ENCODE data around the gene PIP5KL1. TPM values are rescaled to one million over a fixed set of nuclear protein-coding genes. Genes with fewer than 3 reads are reported as not detected.

Gene PIP5KL1
- total and polyA plus RNA-seq, 2 of the 4 experiments (the other 2 are of a cell fraction), result 0.36 to 3.6 TPM

DNA sequence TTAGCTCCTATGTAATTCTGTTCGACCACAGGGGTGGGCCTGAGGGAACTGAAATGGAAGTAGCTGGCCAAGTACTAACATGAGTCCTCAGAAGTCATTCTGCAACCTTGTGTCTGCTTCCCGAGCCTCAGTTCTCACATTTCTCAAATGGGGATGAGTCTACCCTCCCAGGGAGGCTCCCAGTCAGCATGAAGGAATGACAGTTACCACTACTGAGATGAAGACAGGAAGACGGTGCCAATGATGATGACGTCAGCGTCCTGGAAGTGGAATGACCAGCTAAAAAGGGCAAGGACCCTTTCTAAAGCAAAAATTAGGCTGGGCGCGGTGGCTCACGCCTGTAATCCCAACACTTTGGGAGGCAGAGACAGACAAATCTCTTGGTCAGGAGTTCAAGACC is 6.8 kb downstream of the PIP5KL1 start (continued):
- no peak; the same call in 1 of the 2 replicates for TF ChIP-seq SMC3 (IDR thresholded peaks at IDR 0.05; ENCODE audit: low read depth, low read length)
- TF ChIP-seq NFE2L2 (IDR thresholded peaks at IDR 0.05; ENCODE audit: low read depth, low read length), result peak; percentile 56
- TF ChIP-seq, protein P1, sequence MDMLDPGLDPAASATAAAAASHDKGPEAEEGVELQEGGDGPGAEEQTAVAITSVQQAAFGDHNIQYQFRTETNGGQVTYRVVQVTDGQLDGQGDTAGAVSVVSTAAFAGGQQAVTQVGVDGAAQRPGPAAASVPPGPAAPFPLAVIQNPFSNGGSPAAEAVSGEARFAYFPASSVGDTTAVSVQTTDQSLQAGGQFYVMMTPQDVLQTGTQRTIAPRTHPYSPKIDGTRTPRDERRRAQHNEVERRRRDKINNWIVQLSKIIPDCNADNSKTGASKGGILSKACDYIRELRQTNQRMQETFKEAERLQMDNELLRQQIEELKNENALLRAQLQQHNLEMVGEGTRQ (IDR thresholded peaks at IDR 0.05; ENCODE audit: low read depth, low read length), result no peak

GRCh38 chr9:127923046-127923445 is 7.5 kb downstream of the PIP5KL1 start:
- no peaks in the 10 kb centered on the region for H3K36me3 ChIP-seq (ENCODE audit: control insufficient read depth, insufficient read depth, low read length)
- H2BK5ac ChIP-seq (ENCODE audit: low read depth, low read length, poor library complexity, severe bottlenecking), result peak overlapping the region; percentile 86
- H2AK9ac ChIP-seq (replicated peaks; ENCODE audit: low read depth, low read length, poor library complexity), result no peak overlapping the region
- no peak overlapping the region for H4K5ac ChIP-seq (ENCODE audit: low read depth, low read length)
- WGBS, 2 experiments (ENCODE audit: extremely low coverage in 2 of 2, insufficient read length in 1 of 2), result 53% methylated on average over 4 of the region's 6 CpGs; no CpG with 5 or more reads in 1 of the 2 experiments
- H3K9ac ChIP-seq (ENCODE audit: low read depth, low read length), result no peak overlapping the region
- POLR2A ChIA-PET (ENCODE audit: unreplicated experiment), result no interaction called here
- peak overlapping the region; percentile 34 to 79; a peak in 2 of 4 replicates for H4K8ac ChIP-seq (ENCODE audit: low read depth in 2 of 2, low read length in 2 of 2)
- peak overlapping the region; percentile 80; the same call in 1 of the 2 replicates for H3K14ac ChIP-seq (replicated peaks; ENCODE audit: low read depth, low read length)
- H2AK5ac ChIP-seq (ENCODE audit: low read depth, low read length), result peak overlapping the region; percentile 93
- CTCF ChIA-PET, result no interaction called here
- peak overlapping the region; percentile 85; the same call in 1 of the 2 replicates for H2BK20ac ChIP-seq (ENCODE audit: low read depth, low read length)
- no peak for ATAC-seq (ENCODE audit: low read depth)
- H2AFZ ChIP-seq (replicated peaks; ENCODE audit: low read length, poor library complexity), result peak overlapping the region; percentile 86
- intact Hi-C loops (cut with micrococcal nuclease) (loop anchor here (10.0 kb wide), 2 partner anchors 418 to 718 kb away; no protein-coding TSS in a partner anchor), in situ Hi-C loops (cut with MboI; ENCODE audit: low sequenced_read_pairs) (loop anchor here (5.0 kb wide), 1 partner anchor 336 kb away; no protein-coding TSS in a partner anchor), dilution Hi-C loops (cut with HindIII; ENCODE audit: low sequenced_read_pairs, unreplicated experiment) (no loop called here)
- H3K18ac ChIP-seq (ENCODE audit: low read depth, low read length), result no peak overlapping the region; the same call in 1 of the 2 replicates
- peak overlapping the region; percentile 76; the same call in 1 of the 2 replicates for H4K91ac ChIP-seq (ENCODE audit: insufficient read depth, low read depth, low read length)
- H3K9me3 ChIP-seq (ENCODE audit: control insufficient read depth, insufficient read depth, low read length), result no peaks in the 10 kb centered on the region
- H2BK15ac ChIP-seq (ENCODE audit: low read depth, low read length), result peak overlapping the region; percentile 92; the same call in 2 of the 3 replicates
- peak overlapping the region; percentile 88 for H3K4ac ChIP-seq (ENCODE audit: low read depth, low read length)
- H3K79me1 ChIP-seq (ENCODE audit: low read depth in 1 of 2, low read length in 2 of 2), result peaks cover 0 to 5% of the 10 kb centered on the region in 2 experiments; a peak in 1 of 4 replicates
- H3K4me1 ChIP-seq (ENCODE audit: control insufficient read depth, insufficient read depth, low read length), result peaks cover 17% of the 10 kb centered on the region
- no peaks in the 10 kb centered on the region for H3K27me3 ChIP-seq (ENCODE audit: control insufficient read depth, insufficient read depth, low read length)
- DNase-seq, result no peak
- H3K9me1 ChIP-seq (ENCODE audit: insufficient read depth, low read length), result peaks cover 19% of the 10 kb centered on the region
- H2BK120ac ChIP-seq (ENCODE audit: low read depth, low read length), result peak overlapping the region; percentile 81
- no TSS peak for BruUV-seq (replicated peaks)
- H4K20me1 ChIP-seq (ENCODE audit: insufficient read depth, low read length), result peaks cover 6% of the 10 kb centered on the region
- no peak overlapping the region for H3K4me2 ChIP-seq (ENCODE audit: low read depth, low read length)
- peak overlapping the region; percentile 62; the same call in 1 of the 2 replicates for H3K27ac ChIP-seq (ENCODE audit: insufficient read depth, low read length)
- H3K23ac ChIP-seq (ENCODE audit: low read depth, low read length), result no peak overlapping the region; the same call in 1 of the 2 replicates
- H3K4me3 ChIP-seq (ENCODE audit: insufficient read depth, low read depth, low read length), result no peak overlapping the region
- H3K56ac ChIP-seq (ENCODE audit: extremely low read depth, insufficient read depth, low read length), result no peak overlapping the region
- TF ChIP-seq, protein P2, sequence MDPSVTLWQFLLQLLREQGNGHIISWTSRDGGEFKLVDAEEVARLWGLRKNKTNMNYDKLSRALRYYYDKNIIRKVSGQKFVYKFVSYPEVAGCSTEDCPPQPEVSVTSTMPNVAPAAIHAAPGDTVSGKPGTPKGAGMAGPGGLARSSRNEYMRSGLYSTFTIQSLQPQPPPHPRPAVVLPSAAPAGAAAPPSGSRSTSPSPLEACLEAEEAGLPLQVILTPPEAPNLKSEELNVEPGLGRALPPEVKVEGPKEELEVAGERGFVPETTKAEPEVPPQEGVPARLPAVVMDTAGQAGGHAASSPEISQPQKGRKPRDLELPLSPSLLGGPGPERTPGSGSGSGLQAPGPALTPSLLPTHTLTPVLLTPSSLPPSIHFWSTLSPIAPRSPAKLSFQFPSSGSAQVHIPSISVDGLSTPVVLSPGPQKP (IDR thresholded peaks at IDR 0.05; ENCODE audit: borderline replicate concordance, low read depth, low read length), result no peak
- no peak for TF ChIP-seq MAZ (IDR thresholded peaks at IDR 0.05; ENCODE audit: borderline replicate concordance, low read depth, low read length)
- TF ChIP-seq, protein P1 (IDR thresholded peaks at IDR 0.05; ENCODE audit: low read depth, low read length), result no peak
- no peak for TF ChIP-seq CHD1 (IDR thresholded peaks at IDR 0.05; ENCODE audit: low read depth, low read length)
- TF ChIP-seq NFE2L2 (IDR thresholded peaks at IDR 0.05; ENCODE audit: low read depth, low read length), result no peak
- no peak for TF ChIP-seq CEBPB (IDR thresholded peaks at IDR 0.05; ENCODE audit: low read depth, low read length)
- no peak for TF ChIP-seq CTCF (conservative IDR thresholded peaks at IDR 0.05; ENCODE audit: low read depth, low read length)
- no peak for TF ChIP-seq MAFK (IDR thresholded peaks at IDR 0.05; ENCODE audit: low read depth, low read length)
- no peak for TF ChIP-seq RFX5 (IDR thresholded peaks at IDR 0.05; ENCODE audit: low read depth, low read length)
- TF ChIP-seq FOS (IDR thresholded peaks at IDR 0.05; ENCODE audit: low read depth, low read length), result no peak

Data from IMR-90 (cell line).